SU-DHL-6 (cell line): Measurements from ENCODE around the gene CPNE5.

Experiments used
- EZH2phosphoT487 ChIP-seq: fragments of 200-600 bp; sonication (generic), shearing (Covaris generic); conservative IDR thresholded peaks from 2 replicates; pipeline ENCODE4 v1.6.1; 2018; ENCODE audit warnings: mild to moderate bottlenecking, antibody characterized with exemption, low read length, moderate library complexity, mixed read lengths
- TF ChIP-seq, protein P1 (sequence below): fragments of 200-600 bp; sonication (generic); IDR thresholded peaks from one replicate; pipeline ENCODE4 v1.5.1; 2017; ENCODE audit warnings: antibody characterized with exemption, mild to moderate bottlenecking, low read length, moderate library complexity; ENCODE audit not compliant: insufficient read depth, poor library complexity, severe bottlenecking

DNA sequence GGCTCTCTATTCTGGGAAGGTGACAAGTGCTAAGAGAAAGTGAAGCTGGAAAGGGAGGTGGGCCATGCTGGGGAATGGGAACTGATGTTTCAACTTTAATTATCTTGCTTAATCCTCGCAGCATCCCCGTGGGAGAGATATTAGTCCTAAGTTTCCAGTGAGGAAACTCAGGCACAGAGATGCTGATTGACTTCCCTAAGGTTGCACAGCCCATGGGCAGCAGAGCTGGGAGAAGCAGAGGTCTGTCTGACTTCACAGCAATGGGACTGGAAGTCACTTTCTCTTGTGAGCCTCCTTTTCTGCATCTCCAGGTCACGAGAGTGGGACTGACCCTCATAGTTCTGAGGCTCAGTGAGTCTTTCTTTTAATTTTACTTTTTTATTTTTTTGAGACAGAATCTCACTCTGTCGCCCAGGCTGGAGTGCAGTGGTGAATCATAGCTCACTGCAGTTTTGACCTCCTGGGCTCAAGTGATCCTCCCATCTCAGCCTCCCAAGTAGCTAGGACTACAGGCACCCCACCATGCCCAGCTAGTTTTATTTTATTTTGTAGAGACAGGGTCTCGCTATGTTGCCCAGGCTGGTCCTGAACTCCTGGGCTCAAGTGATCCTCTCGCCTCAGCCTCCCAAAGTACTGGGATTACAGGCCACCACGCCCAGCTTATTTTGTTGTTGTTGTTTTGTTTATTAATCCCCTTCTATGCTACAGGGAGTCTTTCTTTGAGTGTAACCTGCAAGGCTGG, 139.0 kb downstream of the CPNE5 start:
- TF ChIP-seq, protein P1, sequence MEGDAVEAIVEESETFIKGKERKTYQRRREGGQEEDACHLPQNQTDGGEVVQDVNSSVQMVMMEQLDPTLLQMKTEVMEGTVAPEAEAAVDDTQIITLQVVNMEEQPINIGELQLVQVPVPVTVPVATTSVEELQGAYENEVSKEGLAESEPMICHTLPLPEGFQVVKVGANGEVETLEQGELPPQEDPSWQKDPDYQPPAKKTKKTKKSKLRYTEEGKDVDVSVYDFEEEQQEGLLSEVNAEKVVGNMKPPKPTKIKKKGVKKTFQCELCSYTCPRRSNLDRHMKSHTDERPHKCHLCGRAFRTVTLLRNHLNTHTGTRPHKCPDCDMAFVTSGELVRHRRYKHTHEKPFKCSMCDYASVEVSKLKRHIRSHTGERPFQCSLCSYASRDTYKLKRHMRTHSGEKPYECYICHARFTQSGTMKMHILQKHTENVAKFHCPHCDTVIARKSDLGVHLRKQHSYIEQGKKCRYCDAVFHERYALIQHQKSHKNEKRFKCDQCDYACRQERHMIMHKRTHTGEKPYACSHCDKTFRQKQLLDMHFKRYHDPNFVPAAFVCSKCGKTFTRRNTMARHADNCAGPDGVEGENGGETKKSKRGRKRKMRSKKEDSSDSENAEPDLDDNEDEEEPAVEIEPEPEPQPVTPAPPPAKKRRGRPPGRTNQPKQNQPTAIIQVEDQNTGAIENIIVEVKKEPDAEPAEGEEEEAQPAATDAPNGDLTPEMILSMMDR: no peak
- no peak for TF ChIP-seq EZH2phosphoT487
